ENCODE data around the gene MAP3K6.

MAP3K6 gene

GRCh38 chr1:27381969-27382762 is 15.4 kb upstream of the MAP3K6 start:
- DNase-seq (ENCODE audit: extremely low spot score): no peak
- POLR2A ChIA-PET: interaction anchor here (1.9 kb wide), 1 partner anchor 16 kb away, joined by 13 read pairs; the partner anchor contains the start of gene MAP3K6
- TF ChIP-seq HDGF (IDR thresholded peaks at IDR 0.05; ENCODE audit: borderline replicate concordance): no peak
- no peak for TF ChIP-seq SUZ12 (IDR thresholded peaks at IDR 0.05)
- no peak for TF ChIP-seq ELF4 (IDR thresholded peaks at IDR 0.05)
- no peak for TF ChIP-seq FOXM1 (IDR thresholded peaks at IDR 0.05; ENCODE audit: borderline replicate concordance)
- no peak for TF ChIP-seq FOXA1 (IDR thresholded peaks at IDR 0.05)
- no peak for TF ChIP-seq TARDBP (IDR thresholded peaks at IDR 0.05)
- TF ChIP-seq ZNF384 (IDR thresholded peaks at IDR 0.05): no peak
- TF ChIP-seq SP1 (IDR thresholded peaks at IDR 0.05): no peak
- TF ChIP-seq PKNOX1 (IDR thresholded peaks at IDR 0.05): no peak
- no peak for TF ChIP-seq LEF1 (IDR thresholded peaks at IDR 0.05; ENCODE audit: borderline replicate concordance)
- TF ChIP-seq ARNT (IDR thresholded peaks at IDR 0.05): no peak
- TF ChIP-seq BHLHE40 (IDR thresholded peaks at IDR 0.05; ENCODE audit: borderline replicate concordance): no peak
- TF ChIP-seq L3MBTL2 (conservative IDR thresholded peaks at IDR 0.05): no peak
- no peak for TF ChIP-seq CTBP1 (IDR thresholded peaks at IDR 0.05; ENCODE audit: borderline replicate concordance)
- TF ChIP-seq NFRKB (IDR thresholded peaks at IDR 0.05): no peak
- TF ChIP-seq FOXK2 (IDR thresholded peaks at IDR 0.05): no peak
- CTCF ChIA-PET: interaction anchor here (1.4 to 2.6 kb wide), 2 partner anchors 16 to 25 kb away, joined by 5 to 8 read pairs; partner anchors contain the start of gene MAP3K6

GRCh38 chr1:27380766-27381733 is 14.3 kb upstream of the MAP3K6 start:
- CTCF ChIA-PET: interaction anchor here (1.4 kb wide), 1 partner anchor 24 kb away, joined by 5 read pairs; no protein-coding TSS in a partner anchor

GRCh38 chr1:27380224-27380623 is 13.5 kb upstream of the MAP3K6 start:
- CTCF ChIA-PET: no interaction called here
- TF ChIP-seq CTBP1 (IDR thresholded peaks at IDR 0.05; ENCODE audit: borderline replicate concordance) (no peak), ZNF384 (IDR thresholded peaks at IDR 0.05) (no peak), SUZ12 (IDR thresholded peaks at IDR 0.05) (no peak), ELF4 (IDR thresholded peaks at IDR 0.05) (no peak), FOXK2 (IDR thresholded peaks at IDR 0.05) (no peak), ARNT (IDR thresholded peaks at IDR 0.05) (no peak), HDGF (IDR thresholded peaks at IDR 0.05; ENCODE audit: borderline replicate concordance) (no peak)
- DNase-seq (ENCODE audit: extremely low spot score): no peak
- POLR2A ChIA-PET: no interaction called here

More at GRCh38 chr1:27380766-27381733, 14.3 kb upstream of the MAP3K6 start:
- POLR2A ChIA-PET: no interaction called here
- DNase-seq (ENCODE audit: extremely low spot score): no peak
- no peak for TF ChIP-seq LEF1 (IDR thresholded peaks at IDR 0.05; ENCODE audit: borderline replicate concordance)
- no peak for TF ChIP-seq FOXA1 (IDR thresholded peaks at IDR 0.05)

- no peak for DNase-seq (ENCODE audit: extremely low spot score)
- ChIA-PET CTCF (no interaction called here), POLR2A (interaction anchor here (0.8 kb wide), 1 partner anchor 14 kb away, joined by 4 read pairs; no protein-coding TSS in a partner anchor)
- TF ChIP-seq NFRKB (IDR thresholded peaks at IDR 0.05) (no peak), L3MBTL2 (conservative IDR thresholded peaks at IDR 0.05) (no peak)
Observed at GRCh38 chr1:27379564-27380122, 12.9 kb upstream of the MAP3K6 start.

- POLR2A ChIA-PET: interaction anchor here (1.4 kb wide), 1 partner anchor 11 kb away, joined by 6 read pairs; the partner anchor contains the start of gene MAP3K6
- no peak for DNase-seq (ENCODE audit: extremely low spot score)
- TF ChIP-seq SP1 (IDR thresholded peaks at IDR 0.05): no peak
- no peak for TF ChIP-seq BHLHE40 (IDR thresholded peaks at IDR 0.05; ENCODE audit: borderline replicate concordance)
- no peak for TF ChIP-seq FOXK2 (IDR thresholded peaks at IDR 0.05)
- TF ChIP-seq L3MBTL2 (conservative IDR thresholded peaks at IDR 0.05): no peak
- TF ChIP-seq ELF4 (IDR thresholded peaks at IDR 0.05): no peak
- no peak for TF ChIP-seq FOXA1 (IDR thresholded peaks at IDR 0.05)
- TF ChIP-seq NFRKB (IDR thresholded peaks at IDR 0.05): no peak
- TF ChIP-seq TARDBP (IDR thresholded peaks at IDR 0.05): no peak
- no peak for TF ChIP-seq FOXM1 (IDR thresholded peaks at IDR 0.05; ENCODE audit: borderline replicate concordance)
- TF ChIP-seq ARNT (IDR thresholded peaks at IDR 0.05): no peak
- no peak for TF ChIP-seq HDGF (IDR thresholded peaks at IDR 0.05; ENCODE audit: borderline replicate concordance)
- TF ChIP-seq CTBP1 (IDR thresholded peaks at IDR 0.05; ENCODE audit: borderline replicate concordance): no peak
- no peak for TF ChIP-seq ZNF384 (IDR thresholded peaks at IDR 0.05)
- TF ChIP-seq PKNOX1 (IDR thresholded peaks at IDR 0.05): no peak
- no peak for TF ChIP-seq LEF1 (IDR thresholded peaks at IDR 0.05; ENCODE audit: borderline replicate concordance)
- TF ChIP-seq SUZ12 (IDR thresholded peaks at IDR 0.05): no peak
- CTCF ChIA-PET: interaction anchor here (0.6 to 1.1 kb wide), 2 partner anchors 10 kb away, joined by 4 to 7 read pairs; no protein-coding TSS in a partner anchor
Observed at GRCh38 chr1:27377760-27378495, 11.2 kb upstream of the MAP3K6 start.
